Testis (tissue), 2 donors: ENCODE data around the gene ST6GALNAC2.

Experiments
- POLR2A ChIP-seq: fragments of 450-650 bp; IDR thresholded peaks from one replicate; pipeline ENCODE4 v1.6.1; 2017; ENCODE audit warnings: antibody characterized with exemption, mild to moderate bottlenecking, moderate library complexity
- TF ChIP-seq, protein P1 (sequence below), 3 experiments: fragments of 450-650 bp in 2 of 3; fragments of 200-600 bp in 1 of 3; sonication (generic) in 1 of 3; IDR thresholded peaks; one replicate each; pipeline ENCODE4 v1.5.1; 2016 to 2019; ENCODE audit warnings: antibody characterized with exemption in 3 of 3, mild to moderate bottlenecking in 2 of 3, moderate library complexity in 1 of 3

- TF ChIP-seq POLR2A = no peak
- TF ChIP-seq, protein P1, sequence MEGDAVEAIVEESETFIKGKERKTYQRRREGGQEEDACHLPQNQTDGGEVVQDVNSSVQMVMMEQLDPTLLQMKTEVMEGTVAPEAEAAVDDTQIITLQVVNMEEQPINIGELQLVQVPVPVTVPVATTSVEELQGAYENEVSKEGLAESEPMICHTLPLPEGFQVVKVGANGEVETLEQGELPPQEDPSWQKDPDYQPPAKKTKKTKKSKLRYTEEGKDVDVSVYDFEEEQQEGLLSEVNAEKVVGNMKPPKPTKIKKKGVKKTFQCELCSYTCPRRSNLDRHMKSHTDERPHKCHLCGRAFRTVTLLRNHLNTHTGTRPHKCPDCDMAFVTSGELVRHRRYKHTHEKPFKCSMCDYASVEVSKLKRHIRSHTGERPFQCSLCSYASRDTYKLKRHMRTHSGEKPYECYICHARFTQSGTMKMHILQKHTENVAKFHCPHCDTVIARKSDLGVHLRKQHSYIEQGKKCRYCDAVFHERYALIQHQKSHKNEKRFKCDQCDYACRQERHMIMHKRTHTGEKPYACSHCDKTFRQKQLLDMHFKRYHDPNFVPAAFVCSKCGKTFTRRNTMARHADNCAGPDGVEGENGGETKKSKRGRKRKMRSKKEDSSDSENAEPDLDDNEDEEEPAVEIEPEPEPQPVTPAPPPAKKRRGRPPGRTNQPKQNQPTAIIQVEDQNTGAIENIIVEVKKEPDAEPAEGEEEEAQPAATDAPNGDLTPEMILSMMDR (IDR thresholded peaks at IDR 0.05) = no peak
These were observed 60.8 kb downstream of the ST6GALNAC2 start for GRCh38 chr17:76524598-76525512.
